MCF 10A (cell line): ENCODE data around the gene TES. TPM values are rescaled to one million over a fixed set of nuclear protein-coding genes. Genes with fewer than 3 reads are reported as not detected.

Source experiments
- BruUV-seq: library from RNA; stranded (reverse); fragments of 400-500 nt; replicated peaks from 2 replicates; lab custom pipeline; 2021; lab: Mats Ljungman, UMichigan
- CTCF ChIA-PET: fragments of 300-600 bp; sonication (Branson Sonifier 250); formaldehyde crosslinking; extraction: SDS; loops from one replicate; lab custom pipeline; 2021; ENCODE audit warnings: antibody characterized with exemption, inconsistent platforms; lab: Yijun Ruan, JAX
- POLR2A ChIA-PET: fragments of 300-600, 350-650 bp; sonication (Branson Sonifier 250); formaldehyde crosslinking; extraction: SDS; loops from one replicate; lab custom pipeline; 2020; ENCODE audit warnings: antibody characterized with exemption, inconsistent platforms; lab: Yijun Ruan, JAX
- DNase-seq: peaks from one replicate; pipeline ENCODE4 v3.0.0-alpha.2; 2018; ENCODE audit not compliant: unreplicated experiment
- H3K27ac Mint-ChIP-seq: one replicate; pipeline ENCODE4 v1.8.0; 2022; ENCODE audit warnings: mild to moderate bottlenecking, low read depth, mixed read lengths; ENCODE audit not compliant: unreplicated experiment
- H3K27me3 Mint-ChIP-seq: one replicate; pipeline ENCODE4 v1.8.0; 2022; ENCODE audit warnings: mixed read lengths; ENCODE audit not compliant: insufficient read depth, unreplicated experiment
- H3K36me3 Mint-ChIP-seq: one replicate; pipeline ENCODE4 v1.8.0; 2022; ENCODE audit warnings: mild to moderate bottlenecking, moderate library complexity, mixed read lengths; ENCODE audit not compliant: insufficient read depth, unreplicated experiment
- H3K4me1 Mint-ChIP-seq: one replicate; pipeline ENCODE4 v1.8.0; 2022; ENCODE audit warnings: mixed read lengths; ENCODE audit not compliant: insufficient read depth, unreplicated experiment
- H3K4me3 Mint-ChIP-seq: one replicate; pipeline ENCODE4 v1.8.0; 2022; ENCODE audit warnings: mild to moderate bottlenecking, moderate library complexity, mixed read lengths; ENCODE audit not compliant: unreplicated experiment
- H3K9me3 Mint-ChIP-seq: one replicate; pipeline ENCODE4 v1.8.0; 2022; ENCODE audit warnings: mixed read lengths; ENCODE audit not compliant: unreplicated experiment
- CTCF ChIP-seq: fragments of 200-600 bp; IDR thresholded peaks from one replicate; pipeline ENCODE4 v1.8.0; 2022; ENCODE audit warnings: antibody characterized with exemption, mild to moderate bottlenecking; ENCODE audit not compliant: unreplicated experiment
- intact Hi-C: fragments of 100-400 bp; cut with micrococcal nuclease; formaldehyde crosslinking; loops from 2 replicates; pipeline ENCODE4 v1.14.1; 2022
- total RNA-seq: library from RNA; stranded (reverse); gene quantifications from 2 replicates; pipeline ENCODE4 v1.2.3, GENCODE V29; 2022

Gene TES
- total RNA-seq, 1 experiment from 2014 or later = 162 TPM

- Mint-ChIP-seq H3K27me3 (no peaks in the 10 kb centered on the region), H3K27ac (no peak overlapping the region), H3K9me3 (peaks cover 8% of the 10 kb centered on the region), H3K4me1 (peaks cover 23% of the 10 kb centered on the region), H3K36me3 (peaks cover 66% of the 10 kb centered on the region), H3K4me3 (no peak overlapping the region)
- no peak for TF ChIP-seq CTCF
- DNase-seq = no peak
- POLR2A ChIA-PET = no interaction called here
- intact Hi-C loops = no loop called here
- CTCF ChIA-PET = interaction anchor here (1.1 to 1.6 kb wide), 4 partner anchors 10 to 74 kb away, joined by 3 to 6 read pairs (median 5); no protein-coding TSS in a partner anchor
- BruUV-seq = no TSS peak
Observed at GRCh38 chr7:116246357-116246756, 36.0 kb downstream of the TES start.

DNA sequence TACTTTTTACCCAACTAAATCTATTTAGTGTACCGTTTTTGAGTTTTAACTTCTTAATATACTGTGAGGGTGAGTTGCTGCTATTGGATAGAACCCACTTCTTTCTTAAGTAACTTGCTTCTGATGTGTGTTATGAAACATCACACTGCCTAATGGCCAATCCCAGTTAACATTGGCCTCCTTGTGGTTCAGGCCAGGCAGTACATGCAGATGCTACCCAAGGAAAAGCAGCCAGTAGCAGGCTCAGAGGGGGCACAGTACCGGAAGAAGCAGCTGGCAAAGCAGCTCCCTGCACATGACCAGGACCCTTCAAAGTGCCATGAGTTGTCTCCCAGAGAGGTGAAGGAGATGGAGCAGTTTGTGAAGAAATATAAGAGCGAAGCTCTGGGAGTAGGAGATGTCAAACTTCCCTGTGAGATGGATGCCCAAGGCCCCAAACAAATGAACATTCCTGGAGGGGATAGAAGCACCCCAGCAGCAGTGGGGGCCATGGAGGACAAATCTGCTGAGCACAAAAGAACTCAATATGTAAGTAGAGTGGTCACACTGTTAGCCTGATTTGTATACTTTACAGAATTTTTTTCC lies 39.7 kb downstream of the TES start:
- peaks cover 13% of the 10 kb centered on the region for H3K9me3 Mint-ChIP-seq
- DNase-seq = peak; percentile 52
- TF ChIP-seq CTCF = peak; percentile 33
- ChIA-PET CTCF (interaction anchor here (0.5 to 3.1 kb wide), 14 partner anchors 8 to 568 kb away, joined by 3 to 9 read pairs (median 4); partner anchors contain the start of gene TES), POLR2A (interaction anchor here (0.6 to 1.7 kb wide), 6 partner anchors 9 to 342 kb away, joined by 3 read pairs; partner anchors contain the start of gene TES)
- no TSS peak for BruUV-seq
- intact Hi-C loops = loop anchor here (5.0 kb wide), 1 partner anchor 78 kb away; no protein-coding TSS in a partner anchor
- H3K4me3 Mint-ChIP-seq = no peak overlapping the region
- peaks cover 24% of the 10 kb centered on the region for H3K4me1 Mint-ChIP-seq
- H3K36me3 Mint-ChIP-seq = peaks cover 77% of the 10 kb centered on the region
- H3K27ac Mint-ChIP-seq = peak overlapping the region; percentile 22
- H3K27me3 Mint-ChIP-seq = no peaks in the 10 kb centered on the region

DNA sequence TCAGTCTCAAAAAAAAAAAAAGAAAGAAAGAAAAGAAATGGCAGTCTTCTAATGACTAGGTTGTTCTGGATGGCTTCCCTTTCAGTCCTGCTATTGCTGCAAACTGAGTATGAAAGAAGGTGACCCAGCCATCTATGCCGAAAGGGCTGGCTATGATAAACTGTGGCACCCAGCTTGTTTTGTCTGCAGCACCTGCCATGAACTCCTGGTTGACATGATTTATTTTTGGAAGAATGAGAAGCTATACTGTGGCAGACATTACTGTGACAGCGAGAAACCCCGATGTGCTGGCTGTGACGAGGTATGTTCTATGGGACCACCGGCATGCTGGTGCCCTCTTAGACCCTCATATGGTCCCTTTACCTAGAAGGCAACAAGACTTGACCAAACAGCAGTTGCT lies 41.3 kb downstream of the TES start:
- BruUV-seq = no TSS peak
- no peaks in the 10 kb centered on the region for H3K27me3 Mint-ChIP-seq
- ChIA-PET POLR2A (interaction anchor here (0.9 to 1.8 kb wide), 5 partner anchors 10 to 276 kb away, joined by 3 to 7 read pairs (median 4); no protein-coding TSS in a partner anchor), CTCF (interaction anchor here (0.6 to 4.0 kb wide), 9 partner anchors 16 to 565 kb away, joined by 3 to 13 read pairs (median 5); no protein-coding TSS in a partner anchor)
- TF ChIP-seq CTCF = no peak
- no peak overlapping the region for H3K27ac Mint-ChIP-seq
- H3K36me3 Mint-ChIP-seq = peaks cover 87% of the 10 kb centered on the region
- no peak for DNase-seq
- no peak overlapping the region for H3K4me3 Mint-ChIP-seq
- intact Hi-C loops = loop anchor here (5.0 kb wide), 1 partner anchor 79 kb away; no protein-coding TSS in a partner anchor
- peaks cover 7% of the 10 kb centered on the region for H3K9me3 Mint-ChIP-seq
- H3K4me1 Mint-ChIP-seq = peaks cover 17% of the 10 kb centered on the region

GRCh38 chr7:116252249-116252648 lies 41.9 kb downstream of the TES start:
- Mint-ChIP-seq H3K27ac (no peak overlapping the region), H3K36me3 (peaks cover 93% of the 10 kb centered on the region), H3K27me3 (no peaks in the 10 kb centered on the region), H3K9me3 (peaks cover 7% of the 10 kb centered on the region), H3K4me1 (peaks cover 12% of the 10 kb centered on the region), H3K4me3 (no peak overlapping the region)
- POLR2A ChIA-PET = interaction anchor here (0.9 to 1.8 kb wide), 6 partner anchors 11 to 275 kb away, joined by 3 to 7 read pairs (median 4); no protein-coding TSS in a partner anchor
- CTCF ChIA-PET = interaction anchor here (0.6 to 4.0 kb wide), 9 partner anchors 16 to 565 kb away, joined by 3 to 13 read pairs (median 5); no protein-coding TSS in a partner anchor
- no peak for DNase-seq
- intact Hi-C loops = loop anchor here (5.0 kb wide), 1 partner anchor 80 kb away; no protein-coding TSS in a partner anchor
- TSS peak; percentile 1 for BruUV-seq
- no peak for TF ChIP-seq CTCF
